BE2C (cell line): Measurements from ENCODE around the gene MRPS18B.

Experiments
- DNase-seq: peaks from one replicate; pipeline ENCODE4 v3.0.0-alpha.2; 2020
- H3K27me3 ChIP-seq: fragments of 250-450 bp; sonication (Bioruptor Pico); 2 replicates; pipeline ENCODE4 v1.5.1; 2020; ENCODE audit warnings: mild to moderate bottlenecking
- H3K36me3 ChIP-seq: fragments of 250-450 bp; sonication (Bioruptor Pico); 2 replicates; pipeline ENCODE4 v1.5.1; 2020; ENCODE audit warnings: mild to moderate bottlenecking
- H3K4me1 ChIP-seq: fragments of 250-450 bp; sonication (Bioruptor Pico); 2 replicates; pipeline ENCODE4 v1.5.1; 2020
- H3K4me3 ChIP-seq: 2 replicates; pipeline ENCODE4 v1.5.1; 2011; ENCODE audit warnings: low read depth, low read length
- H3K9me3 ChIP-seq: fragments of 250-450 bp; sonication (Bioruptor Pico); 2 replicates; pipeline ENCODE4 v1.5.1; 2020
- TF ChIP-seq, protein P1 (sequence below): IDR thresholded peaks from 2 replicates; pipeline ENCODE4 v1.5.1; 2012; ENCODE audit warnings: mild to moderate bottlenecking, low read depth, low read length

MRPS18B gene

DNA sequence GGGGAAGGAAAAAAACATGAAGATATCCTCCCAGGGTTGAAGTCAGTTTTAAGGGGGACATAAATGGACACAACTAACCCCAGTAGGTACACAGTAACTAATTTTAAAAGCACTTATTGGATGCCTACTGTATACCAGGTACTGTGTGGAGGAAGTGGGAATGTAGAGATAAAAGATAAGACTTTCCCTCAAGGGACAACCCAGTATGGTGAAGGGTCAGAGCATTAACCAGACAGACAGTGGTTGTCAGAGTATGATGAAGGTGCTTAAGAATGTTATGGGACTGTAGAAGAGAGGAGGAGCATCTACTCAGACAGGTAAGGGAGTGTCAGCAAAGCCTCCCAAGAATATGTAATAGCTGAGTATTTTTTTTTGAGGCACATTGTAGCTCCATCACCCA lies 45.5 kb upstream of the MRPS18B start:
- Histone ChIP-seq H3K4me3 (peak overlapping the region; percentile 87), H3K9me3 (no peaks in the 10 kb centered on the region), H3K36me3 (peaks cover 13% of the 10 kb centered on the region), H3K4me1 (no peaks in the 10 kb centered on the region), H3K27me3 (no peaks in the 10 kb centered on the region)
- TF ChIP-seq, protein P1, sequence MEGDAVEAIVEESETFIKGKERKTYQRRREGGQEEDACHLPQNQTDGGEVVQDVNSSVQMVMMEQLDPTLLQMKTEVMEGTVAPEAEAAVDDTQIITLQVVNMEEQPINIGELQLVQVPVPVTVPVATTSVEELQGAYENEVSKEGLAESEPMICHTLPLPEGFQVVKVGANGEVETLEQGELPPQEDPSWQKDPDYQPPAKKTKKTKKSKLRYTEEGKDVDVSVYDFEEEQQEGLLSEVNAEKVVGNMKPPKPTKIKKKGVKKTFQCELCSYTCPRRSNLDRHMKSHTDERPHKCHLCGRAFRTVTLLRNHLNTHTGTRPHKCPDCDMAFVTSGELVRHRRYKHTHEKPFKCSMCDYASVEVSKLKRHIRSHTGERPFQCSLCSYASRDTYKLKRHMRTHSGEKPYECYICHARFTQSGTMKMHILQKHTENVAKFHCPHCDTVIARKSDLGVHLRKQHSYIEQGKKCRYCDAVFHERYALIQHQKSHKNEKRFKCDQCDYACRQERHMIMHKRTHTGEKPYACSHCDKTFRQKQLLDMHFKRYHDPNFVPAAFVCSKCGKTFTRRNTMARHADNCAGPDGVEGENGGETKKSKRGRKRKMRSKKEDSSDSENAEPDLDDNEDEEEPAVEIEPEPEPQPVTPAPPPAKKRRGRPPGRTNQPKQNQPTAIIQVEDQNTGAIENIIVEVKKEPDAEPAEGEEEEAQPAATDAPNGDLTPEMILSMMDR: no peak
- no peak for DNase-seq

DNA sequence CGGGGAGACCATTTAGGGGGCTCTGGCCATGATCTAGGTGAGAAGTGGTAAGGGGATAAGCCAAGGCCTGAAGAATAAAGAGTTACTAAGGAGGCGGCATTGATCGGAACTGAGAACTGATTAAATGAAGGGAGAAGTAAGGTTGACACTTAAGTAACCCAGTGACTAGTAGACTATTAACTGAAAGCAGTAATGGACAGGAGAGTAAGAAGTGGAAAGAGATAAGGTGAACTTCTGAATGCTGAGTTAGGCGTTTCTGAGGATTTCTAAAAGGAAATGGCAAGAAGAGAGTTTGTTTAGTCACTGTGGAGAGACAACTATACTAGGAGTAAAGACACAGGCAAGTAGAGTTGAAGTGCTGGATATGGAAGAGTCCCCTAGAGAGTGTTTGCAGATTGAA lies 44.5 kb upstream of the MRPS18B start:
- Histone ChIP-seq H3K27me3 (no peaks in the 10 kb centered on the region), H3K4me3 (no peak overlapping the region), H3K4me1 (no peaks in the 10 kb centered on the region), H3K36me3 (peaks cover 23% of the 10 kb centered on the region), H3K9me3 (no peaks in the 10 kb centered on the region)
- DNase-seq: no peak
- TF ChIP-seq, protein P1: no peak

DNA sequence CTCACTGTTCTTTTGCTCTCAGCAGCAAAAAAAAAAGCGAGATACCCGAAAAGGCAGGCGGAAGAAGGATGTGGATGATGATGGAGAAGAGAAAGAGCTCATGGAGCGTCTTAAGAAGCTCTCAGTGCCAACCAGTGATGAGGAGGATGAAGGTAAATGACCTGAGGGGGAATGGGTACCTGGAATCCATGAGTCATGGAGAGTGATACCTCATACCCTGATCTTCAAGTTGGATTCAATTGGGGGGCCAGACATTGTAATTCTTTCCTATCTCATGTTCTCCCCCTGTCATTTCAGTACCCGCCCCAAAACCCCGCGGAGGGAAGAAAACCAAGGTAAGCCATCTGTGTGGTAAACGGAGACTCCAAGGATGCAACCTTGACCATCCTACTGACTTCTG lies 39.6 kb upstream of the MRPS18B start:
- peaks cover 68% of the 10 kb centered on the region for H3K36me3 ChIP-seq
- no peaks in the 10 kb centered on the region for H3K4me1 ChIP-seq
- H3K27me3 ChIP-seq: no peaks in the 10 kb centered on the region
- H3K4me3 ChIP-seq: no peak overlapping the region
- DNase-seq: no peak
- TF ChIP-seq, protein P1: no peak
- no peaks in the 10 kb centered on the region for H3K9me3 ChIP-seq

DNA sequence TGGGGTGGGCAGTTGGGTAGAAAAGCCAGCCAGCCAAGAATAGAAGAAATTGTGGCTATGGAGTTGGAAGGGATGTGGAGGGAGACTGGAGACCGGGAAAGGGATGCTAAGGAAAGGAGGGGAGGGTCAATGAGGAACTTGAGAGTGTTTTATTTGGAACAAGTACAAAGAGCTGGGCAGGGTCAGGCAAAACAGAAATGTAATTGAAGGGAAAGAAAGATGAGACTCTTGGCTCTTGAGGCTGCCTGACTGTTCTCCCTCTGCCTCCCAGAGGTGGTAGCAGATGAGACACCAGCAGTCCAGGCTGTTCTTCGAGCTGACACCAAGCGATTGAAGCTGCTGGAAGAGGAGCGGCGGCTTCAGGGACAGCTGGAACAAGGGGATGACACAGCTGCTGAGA lies 33.7 kb upstream of the MRPS18B start:
- H3K9me3 ChIP-seq: no peaks in the 10 kb centered on the region
- no peaks in the 10 kb centered on the region for H3K27me3 ChIP-seq
- peaks cover 93% of the 10 kb centered on the region for H3K36me3 ChIP-seq

DNA sequence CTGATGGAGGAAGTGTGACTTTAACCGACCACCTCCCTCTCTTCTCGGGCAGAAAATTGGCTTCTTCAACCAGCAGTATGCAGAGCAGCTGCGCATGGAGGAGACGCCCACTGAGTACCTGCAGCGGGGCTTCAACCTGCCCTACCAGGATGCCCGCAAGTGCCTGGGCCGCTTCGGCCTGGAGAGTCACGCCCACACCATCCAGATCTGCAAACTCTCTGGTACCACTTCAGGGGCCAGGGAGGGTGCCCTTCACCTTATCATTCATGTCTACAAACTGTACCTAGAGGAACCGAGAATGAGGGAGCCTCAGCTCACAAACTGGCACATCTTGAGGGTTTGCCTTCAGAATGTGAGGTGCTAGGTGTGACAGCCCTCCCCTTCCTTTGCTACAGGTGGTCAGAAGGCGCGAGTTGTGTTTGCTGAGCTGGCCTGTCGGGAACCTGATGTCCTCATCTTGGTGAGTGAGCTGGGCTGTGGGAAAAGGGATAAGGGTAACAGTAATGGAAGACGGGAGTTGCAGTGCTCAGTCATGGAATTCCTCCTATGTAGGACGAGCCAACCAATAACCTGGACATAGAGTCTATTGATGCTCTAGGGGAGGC lies 27.8 kb upstream of the MRPS18B start:
- H3K4me1 ChIP-seq: no peaks in the 10 kb centered on the region
- H3K36me3 ChIP-seq: peaks cover 90% of the 10 kb centered on the region
- H3K9me3 ChIP-seq: no peaks in the 10 kb centered on the region
- no peak for DNase-seq
- TF ChIP-seq, protein P1: no peak
- H3K4me3 ChIP-seq: no peak overlapping the region
- H3K27me3 ChIP-seq: no peaks in the 10 kb centered on the region

More for the DNA sequence above, 33.7 kb upstream of the MRPS18B start:
- Histone ChIP-seq H3K4me1 (no peaks in the 10 kb centered on the region), H3K4me3 (no peak overlapping the region)
- TF ChIP-seq, protein P1: no peak
- DNase-seq: no peak

DNA sequence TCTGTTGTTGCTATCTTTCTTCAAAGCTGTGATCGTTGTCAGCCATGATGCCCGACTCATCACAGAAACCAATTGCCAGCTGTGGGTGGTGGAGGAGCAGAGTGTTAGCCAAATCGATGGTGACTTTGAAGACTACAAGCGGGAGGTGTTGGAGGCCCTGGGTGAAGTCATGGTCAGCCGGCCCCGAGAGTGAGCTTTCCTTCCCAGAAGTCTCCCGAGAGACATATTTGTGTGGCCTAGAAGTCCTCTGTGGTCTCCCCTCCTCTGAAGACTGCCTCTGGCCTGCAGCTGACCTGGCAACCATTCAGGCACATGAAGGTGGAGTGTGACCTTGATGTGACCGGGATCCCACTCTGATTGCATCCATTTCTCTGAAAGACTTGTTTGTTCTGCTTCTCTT lies 27.1 kb upstream of the MRPS18B start:
- Histone ChIP-seq H3K27me3 (no peaks in the 10 kb centered on the region), H3K9me3 (no peaks in the 10 kb centered on the region), H3K4me3 (no peak overlapping the region), H3K36me3 (peaks cover 83% of the 10 kb centered on the region), H3K4me1 (no peaks in the 10 kb centered on the region)
- DNase-seq: no peak
- TF ChIP-seq, protein P1: no peak
